GM23338 (cell line): ENCODE results near the gene IGFLR1. TPM values are rescaled to one million over a fixed set of nuclear protein-coding genes. Genes with fewer than 3 reads are reported as not detected.

Source experiments
- ATAC-seq: fragments of 200-7000 bp; cut with Tn5 transposase; 3 replicates; pipeline ENCODE4 v1.9.1; 2020
- DNase-seq: peaks from one replicate; pipeline ENCODE4 v3.0.0-alpha.2; 2015; ENCODE audit warnings: low spot score
- H2AFZ ChIP-seq: fragments of 200-600 bp; sonication (generic); 2 replicates; pipeline ENCODE4 v1.8.0; 2016; ENCODE audit warnings: antibody characterized with exemption, mild to moderate bottlenecking, moderate library complexity
- H3F3A ChIP-seq: fragments of 200-600 bp; sonication (generic); replicated peaks from 2 replicates; pipeline ENCODE4 v1.8.0; 2017; ENCODE audit warnings: antibody characterized with exemption, mixed run types, low read depth
- H3K27ac ChIP-seq: fragments of 200-600 bp; sonication (generic); 2 replicates; pipeline ENCODE4 v1.6.1; 2016; ENCODE audit warnings: low read depth
- H3K27me3 ChIP-seq: fragments of 200-600 bp; sonication (generic); 2 replicates; pipeline ENCODE4 v1.8.0; 2016; ENCODE audit warnings: mild to moderate bottlenecking, mixed run types, moderate library complexity; ENCODE audit not compliant: insufficient read depth
- H3K36me3 ChIP-seq: fragments of 200-600 bp; sonication (generic); 2 replicates; pipeline ENCODE4 v1.8.0; 2016; ENCODE audit warnings: mild to moderate bottlenecking; ENCODE audit not compliant: insufficient read depth
- H3K4me1 ChIP-seq: fragments of 200-600 bp; sonication (generic); 2 replicates; pipeline ENCODE4 v1.8.0; 2016; ENCODE audit warnings: mild to moderate bottlenecking, moderate library complexity; ENCODE audit not compliant: insufficient read depth
- H3K4me2 ChIP-seq: fragments of 200-600 bp; sonication (generic); 2 replicates; pipeline ENCODE4 v1.7.1; 2017; ENCODE audit warnings: mixed run types
- H3K4me3 ChIP-seq: fragments of 200-600 bp; sonication (generic); 2 replicates; pipeline ENCODE4 v1.6.1; 2016; ENCODE audit warnings: mixed run types
- H3K79me2 ChIP-seq: fragments of 200-600 bp; sonication (generic); replicated peaks from 2 replicates; pipeline ENCODE4 v1.8.0; 2017; ENCODE audit warnings: mild to moderate bottlenecking; ENCODE audit not compliant: insufficient read depth
- H3K9me2 ChIP-seq: fragments of 200-600 bp; sonication (generic); 2 replicates; pipeline ENCODE4 v1.8.0; 2017; ENCODE audit not compliant: insufficient read depth
- H4K20me1 ChIP-seq: fragments of 200-600 bp; sonication (generic); replicated peaks from 2 replicates; pipeline ENCODE4 v1.8.0; 2017; ENCODE audit warnings: mild to moderate bottlenecking; ENCODE audit not compliant: insufficient read depth
- H3K27ac Mint-ChIP-seq: 2 replicates; pipeline ENCODE4 v1.8.0; 2020; ENCODE audit warnings: inconsistent platforms, mild to moderate bottlenecking, moderate library complexity, mixed read lengths
- H3K27me3 Mint-ChIP-seq: 3 replicates; pipeline ENCODE4 v1.8.0; 2022; ENCODE audit warnings: low read depth, mild to moderate bottlenecking, moderate library complexity, mixed read lengths, inconsistent platforms; ENCODE audit not compliant: insufficient read depth, poor library complexity
- H3K36me3 Mint-ChIP-seq: 3 replicates; pipeline ENCODE4 v1.8.0; 2021; ENCODE audit warnings: low read depth, mild to moderate bottlenecking, inconsistent platforms, moderate library complexity, mixed read lengths
- H3K4me1 Mint-ChIP-seq: 3 replicates; pipeline ENCODE4 v1.8.0; 2020; ENCODE audit warnings: mild to moderate bottlenecking, inconsistent platforms, mixed read lengths
- H3K4me3 Mint-ChIP-seq: 3 replicates; pipeline ENCODE4 v1.8.0; 2021; ENCODE audit warnings: moderate library complexity, mild to moderate bottlenecking, inconsistent platforms, mixed read lengths
- H3K9me3 Mint-ChIP-seq: 3 replicates; pipeline ENCODE4 v1.8.0; 2020; ENCODE audit warnings: moderate library complexity, mild to moderate bottlenecking, inconsistent platforms, mixed read lengths
- JUNB ChIP-seq: IDR thresholded peaks from one replicate; pipeline ENCODE4 v1.6.1; 2016; ENCODE audit warnings: antibody characterized with exemption; ENCODE audit not compliant: unreplicated experiment
- STAT1 ChIP-seq: IDR thresholded peaks from one replicate; pipeline ENCODE4 v1.6.1; 2016; ENCODE audit warnings: antibody characterized with exemption; ENCODE audit not compliant: unreplicated experiment
- ZNF114 ChIP-seq: fragments of 250-450 bp; sonication (Bioruptor Pico); IDR thresholded peaks from 2 replicates; pipeline ENCODE4 v1.5.0; 2020; ENCODE audit warnings: mild to moderate bottlenecking, moderate library complexity
- polyA plus RNA-seq: library from polyadenylated mRNA; unstranded; fragments of >200 nt; fragmentation: Nextera tagmentation; extraction: Ambion mirVana; gene quantifications from 2 replicates; pipeline ENCODE4 v1.2.1, GENCODE V29; 2016
- total RNA-seq: library from RNA; depleted of rRNA; stranded (reverse); fragments of >200 nt; shearing (Covaris generic); gene quantifications from 2 replicates; pipeline ENCODE4 v1.2.3, GENCODE V29; 2014
- TF ChIP-seq, protein P1 (sequence below), 2 experiments: fragments of 200-600 bp in 1 of 2; sonication (generic) in 1 of 2; conservative IDR thresholded peaks; 2 replicates each; pipeline versions ENCODE4 v1.5.1 to v1.6.1; 2016 to 2017; ENCODE audit warnings: antibody characterized with exemption in 2 of 2, low read depth in 2 of 2, mild to moderate bottlenecking in 2 of 2, moderate library complexity in 1 of 2
- TF ChIP-seq, protein P2 (sequence below): IDR thresholded peaks from one replicate; pipeline ENCODE4 v1.6.1; 2018; ENCODE audit warnings: antibody characterized with exemption; ENCODE audit not compliant: unreplicated experiment
- TF ChIP-seq, protein P3 (sequence below): IDR thresholded peaks from 2 replicates; pipeline ENCODE4 v1.6.1; 2016; ENCODE audit warnings: antibody characterized with exemption

The IGFLR1 gene
- total and polyA plus RNA-seq, 2 experiments from 2014 or later, result 14.4 to 17.8 TPM

DNA sequence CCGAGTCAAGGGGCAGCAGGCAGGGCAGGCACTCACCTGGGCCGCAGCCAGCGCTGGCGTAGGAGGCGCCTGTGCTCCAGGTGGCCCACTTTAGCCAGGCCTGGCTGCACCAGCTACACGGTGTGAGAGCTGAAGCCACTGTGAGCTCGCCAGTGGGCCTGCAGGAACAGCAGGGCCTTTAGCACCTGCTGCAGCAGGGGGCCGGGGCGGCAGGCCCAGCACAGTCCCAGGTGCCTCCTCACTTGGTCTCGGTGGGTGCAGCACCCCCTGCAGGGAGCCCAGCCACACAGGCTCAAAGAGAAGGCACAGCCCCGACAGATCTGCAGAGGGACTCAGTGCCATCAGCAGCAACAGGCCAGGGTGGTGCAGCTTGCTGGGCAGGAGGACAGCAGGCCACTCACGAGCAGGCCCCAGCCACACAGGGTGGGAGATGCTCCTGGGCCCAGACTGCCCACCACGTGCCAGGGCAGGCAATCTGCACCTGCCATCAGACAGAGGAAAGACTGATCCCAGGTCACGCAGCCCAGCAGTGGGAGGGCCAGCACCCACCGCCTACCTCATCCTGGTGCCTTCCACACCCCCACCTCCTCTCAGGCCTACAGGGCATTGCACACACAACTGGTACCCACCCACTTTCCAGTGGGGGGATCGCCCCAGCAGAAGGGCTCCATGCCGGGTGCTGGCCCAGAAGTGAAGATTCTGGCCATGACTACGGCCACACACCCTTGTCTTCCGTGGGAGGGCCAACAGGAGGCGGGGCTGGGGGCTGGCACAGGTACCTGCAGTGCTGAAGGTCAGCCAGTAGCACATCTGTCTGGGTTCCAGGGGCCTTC, 48.9 kb upstream of the IGFLR1 start:
- TF ChIP-seq STAT1, result no peak
- TF ChIP-seq, protein P1, sequence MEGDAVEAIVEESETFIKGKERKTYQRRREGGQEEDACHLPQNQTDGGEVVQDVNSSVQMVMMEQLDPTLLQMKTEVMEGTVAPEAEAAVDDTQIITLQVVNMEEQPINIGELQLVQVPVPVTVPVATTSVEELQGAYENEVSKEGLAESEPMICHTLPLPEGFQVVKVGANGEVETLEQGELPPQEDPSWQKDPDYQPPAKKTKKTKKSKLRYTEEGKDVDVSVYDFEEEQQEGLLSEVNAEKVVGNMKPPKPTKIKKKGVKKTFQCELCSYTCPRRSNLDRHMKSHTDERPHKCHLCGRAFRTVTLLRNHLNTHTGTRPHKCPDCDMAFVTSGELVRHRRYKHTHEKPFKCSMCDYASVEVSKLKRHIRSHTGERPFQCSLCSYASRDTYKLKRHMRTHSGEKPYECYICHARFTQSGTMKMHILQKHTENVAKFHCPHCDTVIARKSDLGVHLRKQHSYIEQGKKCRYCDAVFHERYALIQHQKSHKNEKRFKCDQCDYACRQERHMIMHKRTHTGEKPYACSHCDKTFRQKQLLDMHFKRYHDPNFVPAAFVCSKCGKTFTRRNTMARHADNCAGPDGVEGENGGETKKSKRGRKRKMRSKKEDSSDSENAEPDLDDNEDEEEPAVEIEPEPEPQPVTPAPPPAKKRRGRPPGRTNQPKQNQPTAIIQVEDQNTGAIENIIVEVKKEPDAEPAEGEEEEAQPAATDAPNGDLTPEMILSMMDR (conservative IDR thresholded peaks at IDR 0.05; ENCODE audit: low read depth in 2 of 2), result peak; percentile 17 to 48; a peak in 3 of 4 replicates
- Mint-ChIP-seq H3K9me3 (no peaks in the 10 kb centered on the region), H3K4me1 (peaks cover 3% of the 10 kb centered on the region), H3K27ac (no peak overlapping the region), H3K36me3 (no peaks in the 10 kb centered on the region), H3K4me3 (no peak overlapping the region), H3K27me3 (peaks cover 17% of the 10 kb centered on the region)
- DNase-seq (peak; percentile 41), ATAC-seq (peak; percentile 56)
- no peaks in the 10 kb centered on the region for H4K20me1 ChIP-seq
- no peaks in the 10 kb centered on the region for H3K79me2 ChIP-seq
- no peaks in the 10 kb centered on the region for H3K9me2 ChIP-seq
- no peak overlapping the region for H2AFZ ChIP-seq
- H3K4me3 ChIP-seq, result no peak overlapping the region
- peaks cover 13% of the 10 kb centered on the region for H3K27me3 ChIP-seq
- 0 out of 2 replicates have a peak, but pooled peaks cover 5% of the 10 kb centered on the region for H3F3A ChIP-seq
- H3K4me2 ChIP-seq, result no peak overlapping the region
- no peaks in the 10 kb centered on the region for H3K4me1 ChIP-seq
- no peak overlapping the region for H3K27ac ChIP-seq
- H3K36me3 ChIP-seq, result no peaks in the 10 kb centered on the region

DNA sequence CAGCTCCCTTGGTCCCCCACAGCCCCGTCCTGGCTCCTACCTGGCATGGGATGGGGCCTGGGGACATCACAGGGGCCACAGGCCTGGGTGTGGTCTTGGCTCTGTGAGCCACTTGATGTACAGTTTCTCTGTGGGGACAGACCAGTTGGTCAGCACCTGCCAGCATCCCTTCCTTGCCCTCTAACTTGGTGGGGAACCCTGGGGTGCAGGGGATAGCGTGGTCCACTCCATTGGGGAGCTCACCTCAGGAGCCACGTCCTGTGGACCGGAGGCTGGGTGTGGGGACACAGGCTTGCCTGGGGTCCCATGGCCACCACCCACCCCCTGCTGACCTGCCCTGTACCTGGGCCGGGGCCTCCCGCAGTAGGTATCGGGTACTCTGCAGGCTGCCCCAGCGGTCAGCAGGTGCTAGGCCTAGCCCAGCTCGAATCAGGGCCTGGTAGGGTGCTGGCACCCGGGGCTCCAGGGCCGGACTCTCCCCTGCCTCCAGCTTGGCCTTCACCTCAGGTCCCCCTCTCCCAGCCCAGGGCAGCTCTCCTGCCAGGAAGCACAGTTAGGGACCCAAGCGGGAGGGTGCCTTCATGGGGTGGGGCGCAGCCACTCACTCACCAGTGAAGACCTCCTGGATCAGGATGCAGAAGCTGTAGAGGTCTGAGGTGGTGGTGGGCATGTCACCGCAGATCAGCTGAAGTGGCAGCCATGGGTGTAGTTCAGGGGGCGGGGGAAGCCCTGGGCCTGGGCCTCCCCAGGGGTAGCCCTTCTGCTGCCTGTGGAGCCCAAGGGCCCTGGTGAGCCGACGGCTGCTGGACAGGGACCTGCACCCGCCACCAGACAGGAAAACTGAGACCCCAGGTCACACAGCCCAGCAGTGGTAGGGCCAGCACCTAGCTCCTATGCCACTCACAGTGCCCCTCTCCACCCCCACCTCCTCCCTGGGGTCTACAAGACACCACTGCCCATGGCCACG, 48.0 kb upstream of the IGFLR1 start:
- Histone ChIP-seq H3K27me3 (peaks cover 3% of the 10 kb centered on the region; the same call in 1 of the 2 replicates), H3K9me2 (no peaks in the 10 kb centered on the region), H4K20me1 (no peaks in the 10 kb centered on the region), H3K4me3 (no peak overlapping the region), H3K4me2 (no peak overlapping the region), H3K4me1 (peaks cover 4% of the 10 kb centered on the region; the same call in 1 of the 2 replicates), H2AFZ (no peak overlapping the region), H3K27ac (no peak overlapping the region), H3K79me2 (no peaks in the 10 kb centered on the region), H3F3A (0 out of 2 replicates have a peak, but pooled peaks cover 4% of the 10 kb centered on the region), H3K36me3 (no peaks in the 10 kb centered on the region)
- Mint-ChIP-seq H3K9me3 (no peaks in the 10 kb centered on the region), H3K4me3 (no peak overlapping the region), H3K27ac (no peak overlapping the region), H3K36me3 (no peaks in the 10 kb centered on the region), H3K4me1 (peaks cover 12% of the 10 kb centered on the region), H3K27me3 (peaks cover 20% of the 10 kb centered on the region)
- no peak for DNase-seq
- ATAC-seq, result no peak
- TF ChIP-seq, protein P2, sequence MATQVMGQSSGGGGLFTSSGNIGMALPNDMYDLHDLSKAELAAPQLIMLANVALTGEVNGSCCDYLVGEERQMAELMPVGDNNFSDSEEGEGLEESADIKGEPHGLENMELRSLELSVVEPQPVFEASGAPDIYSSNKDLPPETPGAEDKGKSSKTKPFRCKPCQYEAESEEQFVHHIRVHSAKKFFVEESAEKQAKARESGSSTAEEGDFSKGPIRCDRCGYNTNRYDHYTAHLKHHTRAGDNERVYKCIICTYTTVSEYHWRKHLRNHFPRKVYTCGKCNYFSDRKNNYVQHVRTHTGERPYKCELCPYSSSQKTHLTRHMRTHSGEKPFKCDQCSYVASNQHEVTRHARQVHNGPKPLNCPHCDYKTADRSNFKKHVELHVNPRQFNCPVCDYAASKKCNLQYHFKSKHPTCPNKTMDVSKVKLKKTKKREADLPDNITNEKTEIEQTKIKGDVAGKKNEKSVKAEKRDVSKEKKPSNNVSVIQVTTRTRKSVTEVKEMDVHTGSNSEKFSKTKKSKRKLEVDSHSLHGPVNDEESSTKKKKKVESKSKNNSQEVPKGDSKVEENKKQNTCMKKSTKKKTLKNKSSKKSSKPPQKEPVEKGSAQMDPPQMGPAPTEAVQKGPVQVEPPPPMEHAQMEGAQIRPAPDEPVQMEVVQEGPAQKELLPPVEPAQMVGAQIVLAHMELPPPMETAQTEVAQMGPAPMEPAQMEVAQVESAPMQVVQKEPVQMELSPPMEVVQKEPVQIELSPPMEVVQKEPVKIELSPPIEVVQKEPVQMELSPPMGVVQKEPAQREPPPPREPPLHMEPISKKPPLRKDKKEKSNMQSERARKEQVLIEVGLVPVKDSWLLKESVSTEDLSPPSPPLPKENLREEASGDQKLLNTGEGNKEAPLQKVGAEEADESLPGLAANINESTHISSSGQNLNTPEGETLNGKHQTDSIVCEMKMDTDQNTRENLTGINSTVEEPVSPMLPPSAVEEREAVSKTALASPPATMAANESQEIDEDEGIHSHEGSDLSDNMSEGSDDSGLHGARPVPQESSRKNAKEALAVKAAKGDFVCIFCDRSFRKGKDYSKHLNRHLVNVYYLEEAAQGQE, result no peak
- TF ChIP-seq, protein P1 (conservative IDR thresholded peaks at IDR 0.05; ENCODE audit: low read depth in 2 of 2), result no peak
- TF ChIP-seq, protein P3, sequence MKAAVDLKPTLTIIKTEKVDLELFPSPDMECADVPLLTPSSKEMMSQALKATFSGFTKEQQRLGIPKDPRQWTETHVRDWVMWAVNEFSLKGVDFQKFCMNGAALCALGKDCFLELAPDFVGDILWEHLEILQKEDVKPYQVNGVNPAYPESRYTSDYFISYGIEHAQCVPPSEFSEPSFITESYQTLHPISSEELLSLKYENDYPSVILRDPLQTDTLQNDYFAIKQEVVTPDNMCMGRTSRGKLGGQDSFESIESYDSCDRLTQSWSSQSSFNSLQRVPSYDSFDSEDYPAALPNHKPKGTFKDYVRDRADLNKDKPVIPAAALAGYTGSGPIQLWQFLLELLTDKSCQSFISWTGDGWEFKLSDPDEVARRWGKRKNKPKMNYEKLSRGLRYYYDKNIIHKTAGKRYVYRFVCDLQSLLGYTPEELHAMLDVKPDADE, result no peak
- no peak for TF ChIP-seq ZNF114 (CRISPR knock-in tag)
- no peak for TF ChIP-seq JUNB
